Uterus (tissue), 4 donors: ENCODE measurements around the gene PRKCI. TPM values are rescaled to one million over a fixed set of nuclear protein-coding genes. Genes with fewer than 3 reads are reported as not detected.
A peak's percentile ranks its signal among the peaks of the same experiment; 100 is the strongest.

ENCODE experiments used
- DNase-seq, 2 donors: peaks; one replicate each; pipeline ENCODE4 v3.0.0-alpha.2; 2019 to 2020
- H3K27ac ChIP-seq, 2 donors: fragments of 200-600 bp; sonication (generic); 1 replicate in 1 of 2; 2 replicates in 1 of 2; pipeline ENCODE4 v1.5.1; 2016 to 2018
- H3K27me3 ChIP-seq, 2 donors: fragments of 200-600 bp; sonication (generic); one replicate each; pipeline ENCODE4 v1.5.1; 2018 to 2019; ENCODE audit warnings: control low read depth in 1 of 2
- H3K36me3 ChIP-seq, 2 donors: fragments of 200-600 bp; sonication (generic); one replicate each; pipeline ENCODE4 v1.5.1; 2019; ENCODE audit warnings: control low read depth in 1 of 2
- H3K4me1 ChIP-seq, 2 donors: fragments of 200-600 bp; sonication (generic); one replicate each; pipeline ENCODE4 v1.5.1; 2018 to 2019; ENCODE audit warnings: control low read depth in 1 of 2
- H3K4me3 ChIP-seq, 2 donors: fragments of 200-600 bp; sonication (generic); 1 replicate in 1 of 2; 2 replicates in 1 of 2; pipeline ENCODE4 v1.5.1; 2018 to 2019; ENCODE audit warnings: mild to moderate bottlenecking in 1 of 2
- H3K9me3 ChIP-seq, 2 donors: fragments of 200-600 bp; sonication (generic); one replicate each; pipeline ENCODE4 v1.5.1; 2019; ENCODE audit warnings: control low read depth in 1 of 2
- POLR2A ChIP-seq, 2 donors: fragments of 450-650 bp; IDR thresholded peaks; one replicate each; pipeline ENCODE4 v1.6.1; 2016; ENCODE audit warnings: antibody characterized with exemption in 2 of 2, mild to moderate bottlenecking in 1 of 2, moderate library complexity in 1 of 2
- intact Hi-C: fragments of 100-400 bp; cut with DNase I; formaldehyde crosslinking; loops from one replicate; pipeline ENCODE4 v1.15.1; 2023; ENCODE audit warnings: low total_unique reads
- total RNA-seq, 4 donors: library from RNA; depleted of rRNA in 3 of 4; stranded (reverse); fragments of >200 nt in 3 of 4; gene quantifications; one replicate each; pipeline versions ENCODE4 v1.1.0 to v1.2.4, GENCODE V29; 2014 to 2023
- TF ChIP-seq, protein P1 (sequence below), 4 experiments: fragments of 200-600 bp in 2 of 4; fragments of 450-650 bp in 2 of 4; sonication (generic) in 2 of 4; IDR thresholded peaks; one replicate each; pipeline ENCODE4 v1.5.1; 2016 to 2019; ENCODE audit warnings: antibody characterized with exemption in 4 of 4, mild to moderate bottlenecking in 2 of 4, moderate library complexity in 1 of 4
- donor health status: DM: yes; HTN: yes; CAD: no.

The PRKCI gene
- total RNA-seq, 4 donors from 2014 or later, result 14.9 to 84.9 (median 40.6) TPM

DNA sequence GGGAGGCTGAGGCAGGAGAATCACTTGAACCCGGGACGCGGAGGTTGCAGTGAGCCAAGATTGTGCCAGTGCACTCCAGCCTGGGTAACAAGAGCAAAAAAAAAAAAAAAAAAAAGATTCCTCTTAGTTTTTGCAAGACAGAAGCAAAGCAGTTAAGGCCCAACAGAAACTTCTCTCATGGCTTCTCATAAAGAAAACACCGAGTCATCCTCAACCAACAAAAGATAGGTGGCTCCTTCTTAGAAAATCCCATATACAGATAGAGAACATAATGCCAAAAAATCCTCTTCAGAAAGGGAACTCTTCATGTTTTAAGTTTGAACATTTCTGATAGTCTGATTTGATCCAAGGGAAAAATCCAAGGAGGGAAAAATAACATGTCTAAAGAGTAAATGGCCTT, 122.7 kb downstream of the PRKCI start:
- Histone ChIP-seq H3K4me3 (no peak overlapping the region), H3K27me3 (no peaks in the 10 kb centered on the region), H3K9me3 (no peaks in the 10 kb centered on the region), H3K4me1 (no peaks in the 10 kb centered on the region), H3K36me3 (no peaks in the 10 kb centered on the region), H3K27ac (no peak overlapping the region)
- intact Hi-C loops, result no loop called here
- DNase-seq, result no peak
- no peak for TF ChIP-seq POLR2A (IDR thresholded peaks at IDR 0.05)
- TF ChIP-seq, protein P1, sequence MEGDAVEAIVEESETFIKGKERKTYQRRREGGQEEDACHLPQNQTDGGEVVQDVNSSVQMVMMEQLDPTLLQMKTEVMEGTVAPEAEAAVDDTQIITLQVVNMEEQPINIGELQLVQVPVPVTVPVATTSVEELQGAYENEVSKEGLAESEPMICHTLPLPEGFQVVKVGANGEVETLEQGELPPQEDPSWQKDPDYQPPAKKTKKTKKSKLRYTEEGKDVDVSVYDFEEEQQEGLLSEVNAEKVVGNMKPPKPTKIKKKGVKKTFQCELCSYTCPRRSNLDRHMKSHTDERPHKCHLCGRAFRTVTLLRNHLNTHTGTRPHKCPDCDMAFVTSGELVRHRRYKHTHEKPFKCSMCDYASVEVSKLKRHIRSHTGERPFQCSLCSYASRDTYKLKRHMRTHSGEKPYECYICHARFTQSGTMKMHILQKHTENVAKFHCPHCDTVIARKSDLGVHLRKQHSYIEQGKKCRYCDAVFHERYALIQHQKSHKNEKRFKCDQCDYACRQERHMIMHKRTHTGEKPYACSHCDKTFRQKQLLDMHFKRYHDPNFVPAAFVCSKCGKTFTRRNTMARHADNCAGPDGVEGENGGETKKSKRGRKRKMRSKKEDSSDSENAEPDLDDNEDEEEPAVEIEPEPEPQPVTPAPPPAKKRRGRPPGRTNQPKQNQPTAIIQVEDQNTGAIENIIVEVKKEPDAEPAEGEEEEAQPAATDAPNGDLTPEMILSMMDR (IDR thresholded peaks at IDR 0.05), result no peak

DNA sequence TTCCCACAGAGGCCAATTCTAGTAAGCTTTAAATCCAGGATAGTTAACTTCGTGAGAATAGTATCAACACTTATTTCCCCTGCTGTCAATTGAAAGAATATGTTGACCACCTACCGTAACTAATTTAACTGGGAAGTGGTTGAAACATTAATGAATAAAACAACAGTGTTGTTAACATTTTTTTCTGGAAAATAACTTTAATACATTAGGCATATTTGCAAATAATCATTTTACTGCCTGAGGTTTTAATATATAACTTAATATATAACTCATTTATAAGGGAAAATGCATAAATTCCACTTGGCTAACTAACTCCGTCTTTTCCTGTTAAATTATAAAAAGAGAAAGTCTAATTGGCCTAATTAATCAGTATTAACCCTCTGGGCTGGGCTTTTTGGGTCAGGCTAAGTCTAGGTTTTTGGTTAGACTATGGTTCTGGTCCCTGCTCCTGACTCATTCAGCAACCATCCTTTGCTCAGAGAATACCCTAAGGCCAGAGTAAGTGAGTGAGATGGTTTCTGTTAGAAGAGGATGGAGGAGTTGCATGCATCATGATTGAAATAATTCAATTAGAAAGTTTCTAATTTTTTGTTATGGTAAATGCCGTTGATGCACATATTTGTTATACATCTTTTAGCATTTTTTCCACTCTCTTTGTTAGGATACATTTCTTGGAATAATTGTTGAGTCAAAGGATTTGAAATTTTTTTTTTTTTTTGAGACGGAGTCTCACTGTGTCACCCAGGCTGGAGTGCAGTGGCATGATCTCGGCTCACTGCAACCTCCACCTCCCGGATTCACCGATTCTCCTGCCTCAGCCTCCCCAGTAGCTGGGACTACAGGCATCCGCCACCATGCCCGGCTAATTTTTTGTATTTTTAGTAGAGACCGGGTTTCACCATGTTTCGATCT, 124.5 kb downstream of the PRKCI start:
- TF ChIP-seq, protein P1 (IDR thresholded peaks at IDR 0.05), result no peak
- TF ChIP-seq POLR2A (IDR thresholded peaks at IDR 0.05), result no peak
- Histone ChIP-seq H3K4me1 (no peaks in the 10 kb centered on the region), H3K27me3 (no peaks in the 10 kb centered on the region), H3K36me3 (no peaks in the 10 kb centered on the region), H3K4me3 (no peak overlapping the region), H3K27ac (no peak overlapping the region), H3K9me3 (no peaks in the 10 kb centered on the region)
- intact Hi-C loops, result no loop called here
- no peak for DNase-seq

DNA sequence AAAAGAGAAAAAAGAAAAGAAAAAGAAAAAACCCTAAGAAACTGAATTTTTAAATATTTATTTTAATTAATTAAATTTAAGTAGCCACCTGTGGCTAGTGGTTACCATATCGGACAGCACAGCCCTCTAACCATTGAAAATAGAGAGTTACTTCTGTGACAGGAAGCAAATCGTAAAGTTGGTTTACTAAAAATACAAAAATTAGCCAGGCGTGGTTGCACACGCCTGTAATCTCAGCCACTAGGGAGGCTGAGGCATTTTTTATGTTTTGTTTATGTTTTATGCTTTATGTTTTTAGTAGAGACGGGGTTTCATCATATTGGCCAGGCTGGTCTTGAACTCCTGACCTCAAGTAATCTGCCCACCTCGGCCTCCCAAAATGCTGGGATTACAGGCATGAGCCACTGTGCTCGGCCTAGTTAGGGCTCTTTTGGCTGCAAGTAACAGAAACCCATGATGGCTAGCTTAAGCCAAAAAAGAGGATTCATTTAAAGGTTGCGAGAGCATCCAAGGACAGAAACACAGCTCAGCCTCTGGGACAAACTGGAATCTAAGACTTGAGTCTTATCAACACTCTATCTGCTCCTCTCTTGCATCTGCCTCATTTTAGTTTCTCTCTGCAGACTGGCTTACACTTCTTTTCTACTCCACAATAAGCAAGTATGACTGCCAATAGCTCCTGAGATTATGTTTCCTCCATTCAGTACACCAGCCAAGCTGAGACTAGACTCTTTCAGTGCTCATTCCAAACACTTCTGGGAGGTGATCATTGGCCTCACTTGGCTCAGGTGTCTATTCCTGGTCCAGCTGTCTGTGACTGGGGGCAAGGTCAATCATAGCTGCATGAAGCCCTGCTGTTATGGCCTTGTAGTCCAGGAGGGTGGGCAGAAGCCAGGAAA, 128.5 kb downstream of the PRKCI start:
- Histone ChIP-seq H3K27ac (no peak overlapping the region), H3K9me3 (no peaks in the 10 kb centered on the region), H3K4me3 (no peak overlapping the region), H3K36me3 (no peaks in the 10 kb centered on the region), H3K27me3 (no peaks in the 10 kb centered on the region), H3K4me1 (peaks cover 0 to 4% of the 10 kb centered on the region in 2 donors)
- intact Hi-C loops, result no loop called here
- TF ChIP-seq POLR2A (IDR thresholded peaks at IDR 0.05), result no peak
- TF ChIP-seq, protein P1 (IDR thresholded peaks at IDR 0.05), result no peak
- DNase-seq, result peak in 1 of 2 donors; percentile 22

DNA sequence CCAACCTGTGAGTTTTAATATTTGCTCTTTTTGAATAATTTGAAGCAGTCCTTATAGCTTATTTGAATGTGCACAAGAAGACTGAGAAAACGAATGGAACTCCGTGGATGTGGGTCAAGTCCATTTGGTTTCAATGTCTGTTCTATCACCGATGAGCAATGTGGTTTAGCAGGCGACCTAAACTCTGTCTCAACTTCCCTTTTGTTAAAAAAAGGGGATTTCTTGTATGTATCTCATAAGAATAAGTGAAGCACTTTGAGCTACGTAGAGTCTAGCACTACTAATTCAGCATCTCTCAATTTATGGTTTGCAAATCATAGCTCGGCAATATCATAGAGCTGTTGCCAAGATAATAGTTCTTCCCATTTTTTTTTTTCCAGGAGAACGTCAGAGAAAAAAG, 130.7 kb downstream of the PRKCI start:
- no peak overlapping the region for H3K4me3 ChIP-seq
- no peaks in the 10 kb centered on the region for H3K9me3 ChIP-seq
- peaks cover 0 to 4% of the 10 kb centered on the region in 2 donors for H3K4me1 ChIP-seq
- no peak overlapping the region for H3K27ac ChIP-seq
- intact Hi-C loops, result no loop called here
- no peaks in the 10 kb centered on the region for H3K27me3 ChIP-seq
- DNase-seq, result no peak
- no peaks in the 10 kb centered on the region for H3K36me3 ChIP-seq
- no peak for TF ChIP-seq POLR2A (IDR thresholded peaks at IDR 0.05)
- TF ChIP-seq, protein P1 (IDR thresholded peaks at IDR 0.05), result no peak
